ENCODE data around the gene MASP2. TPM values are rescaled to one million over a fixed set of nuclear protein-coding genes. Genes with fewer than 3 reads are reported as not detected.
"Not testable (repeated sequence)": the region's sequence is repeated elsewhere in the genome, so short reads cannot be mapped to it uniquely, and the experiment has no call there.

The MASP2 gene
- total RNA-seq, 6 experiments from 2014 or later = 144 to 222 (median 185) TPM

DNA sequence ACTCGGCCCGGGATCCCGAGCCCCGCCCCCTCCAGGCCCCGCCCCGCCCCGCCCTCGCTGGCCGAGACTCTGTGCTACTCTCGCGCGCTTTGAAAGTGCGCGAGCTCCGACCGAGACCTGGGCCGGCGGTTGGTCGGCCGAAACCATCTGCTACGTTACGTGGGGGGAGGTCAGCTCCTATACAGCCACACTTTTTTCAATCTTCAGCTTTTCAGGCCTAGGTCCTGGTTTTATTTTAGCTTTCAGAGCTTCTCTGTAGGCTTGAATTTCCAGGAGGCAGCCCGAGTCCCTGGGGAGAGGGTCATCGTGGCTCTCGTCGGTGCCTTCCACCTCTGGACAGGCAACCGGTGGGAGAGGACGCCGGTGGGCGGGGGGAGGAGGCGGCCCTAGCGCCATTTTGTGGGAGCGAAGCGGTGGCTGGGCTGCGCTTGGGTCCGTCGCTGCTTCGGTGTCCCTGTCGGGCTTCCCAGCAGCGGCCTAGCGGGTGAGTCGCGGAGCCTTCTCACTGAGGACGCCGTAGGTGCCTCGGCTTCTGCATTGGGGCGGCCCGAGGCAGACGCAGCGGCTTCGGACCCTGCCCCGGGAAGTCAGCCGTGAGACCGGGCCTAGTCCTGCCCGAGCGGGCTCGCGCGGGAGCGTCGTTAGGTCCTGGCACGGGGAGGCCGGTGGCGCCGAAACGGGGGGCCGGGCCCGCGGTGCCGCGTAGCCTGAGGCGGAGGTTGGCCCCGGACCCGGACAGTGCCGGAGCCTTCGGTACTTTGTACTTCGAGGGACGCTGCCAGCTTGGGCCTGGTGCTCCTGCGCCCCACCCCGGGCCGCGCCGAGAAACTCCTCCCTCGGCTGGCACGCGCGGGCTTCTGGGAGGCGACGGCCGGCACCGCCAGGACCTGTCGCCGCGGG is 34.5 kb downstream of the MASP2 start, which contains the start of gene TARDBP:
TSS of gene TARDBP (plus strand) at position 395 of the 900 bp plus-strand sequence. CDS start 1,074 bp downstream, outside the sequence.
- Histone ChIP-seq H3K4me3 (peak within 1 kb of the TSS; percentile 96 to 99 (median 99)), H3K27ac (peak within 1 kb of the TSS; percentile 89 to 96 (median 95)), H3K36me3 (peaks cover 0 to 39% (median 25%) of the 10 kb centered on the region in 4 donors), H3K27me3 (no peaks in the 10 kb centered on the region), H3K9me3 (no peaks in the 10 kb centered on the region), H3K4me1 (peaks cover 0 to 21% (median 7%) of the 10 kb centered on the region in 4 donors)
- peak; percentile 92 for TF ChIP-seq POLR2A (IDR thresholded peaks at IDR 0.05)
- TF ChIP-seq, protein P1, sequence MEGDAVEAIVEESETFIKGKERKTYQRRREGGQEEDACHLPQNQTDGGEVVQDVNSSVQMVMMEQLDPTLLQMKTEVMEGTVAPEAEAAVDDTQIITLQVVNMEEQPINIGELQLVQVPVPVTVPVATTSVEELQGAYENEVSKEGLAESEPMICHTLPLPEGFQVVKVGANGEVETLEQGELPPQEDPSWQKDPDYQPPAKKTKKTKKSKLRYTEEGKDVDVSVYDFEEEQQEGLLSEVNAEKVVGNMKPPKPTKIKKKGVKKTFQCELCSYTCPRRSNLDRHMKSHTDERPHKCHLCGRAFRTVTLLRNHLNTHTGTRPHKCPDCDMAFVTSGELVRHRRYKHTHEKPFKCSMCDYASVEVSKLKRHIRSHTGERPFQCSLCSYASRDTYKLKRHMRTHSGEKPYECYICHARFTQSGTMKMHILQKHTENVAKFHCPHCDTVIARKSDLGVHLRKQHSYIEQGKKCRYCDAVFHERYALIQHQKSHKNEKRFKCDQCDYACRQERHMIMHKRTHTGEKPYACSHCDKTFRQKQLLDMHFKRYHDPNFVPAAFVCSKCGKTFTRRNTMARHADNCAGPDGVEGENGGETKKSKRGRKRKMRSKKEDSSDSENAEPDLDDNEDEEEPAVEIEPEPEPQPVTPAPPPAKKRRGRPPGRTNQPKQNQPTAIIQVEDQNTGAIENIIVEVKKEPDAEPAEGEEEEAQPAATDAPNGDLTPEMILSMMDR (IDR thresholded peaks at IDR 0.05) = no peak
- DNase-seq (peak; percentile 90 to 92 (median 91)), ATAC-seq (peak; percentile 94 to 95 (median 94))
- 0% methylated on average over 12 of the region's 94 CpGs for WGBS (ENCODE audit: insufficient coverage, low coverage, low lambda C conversion rate, missing lambda C conversion rate)
- intact Hi-C loops (cut with DNase I) = no loop called here

DNA sequence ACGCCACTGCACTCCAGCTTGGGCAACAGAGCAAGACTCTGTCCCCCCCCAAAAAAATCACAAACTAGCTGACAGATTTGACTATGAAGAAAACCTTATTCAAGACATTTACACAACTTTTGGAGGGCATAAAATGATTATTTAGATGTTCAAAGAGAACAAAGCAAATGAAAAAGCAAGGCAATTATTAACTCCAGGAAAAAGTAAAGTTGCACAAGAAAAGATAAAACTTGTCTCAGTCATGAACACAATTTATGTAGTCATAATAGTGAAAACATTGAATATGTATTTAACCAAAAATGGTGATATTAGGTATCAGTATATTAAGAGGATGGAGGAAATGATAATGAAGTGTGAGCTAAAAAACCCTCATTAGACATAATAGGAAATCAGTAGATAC is 46.5 kb downstream of the MASP2 start:
- no peak overlapping the region for H3K4me3 ChIP-seq
- ATAC-seq = no peak
- no peaks in the 10 kb centered on the region for H3K9me3 ChIP-seq
- H3K27me3 ChIP-seq = no peaks in the 10 kb centered on the region
- WGBS (ENCODE audit: insufficient coverage, low coverage, low lambda C conversion rate, missing lambda C conversion rate) = 100% methylated on average over 1 of the region's 1 CpG
- intact Hi-C loops (cut with DNase I) = no loop called here
- TF ChIP-seq POLR2A (IDR thresholded peaks at IDR 0.05) = no peak
- TF ChIP-seq, protein P1 (IDR thresholded peaks at IDR 0.05) = no peak
- H3K27ac ChIP-seq = no peak overlapping the region
- H3K36me3 ChIP-seq = no peaks in the 10 kb centered on the region
- no peaks in the 10 kb centered on the region for H3K4me1 ChIP-seq
- no peak for DNase-seq

GRCh38 chr1:10996100-10996499 is 50.9 kb downstream of the MASP2 start:
- H3K4me3 ChIP-seq = no peak overlapping the region
- H3K27ac ChIP-seq = no peak overlapping the region
- 82% methylated on average over 3 of the region's 3 CpGs for WGBS (ENCODE audit: insufficient coverage, low coverage, low lambda C conversion rate, missing lambda C conversion rate)
- TF ChIP-seq, protein P1 (IDR thresholded peaks at IDR 0.05) = no peak
- TF ChIP-seq POLR2A (IDR thresholded peaks at IDR 0.05) = no peak
- ATAC-seq (no peak), DNase-seq (no peak)
- intact Hi-C loops (cut with DNase I) = no loop called here
- H3K27me3 ChIP-seq = no peaks in the 10 kb centered on the region
- H3K36me3 ChIP-seq = no peaks in the 10 kb centered on the region
- no peaks in the 10 kb centered on the region for H3K4me1 ChIP-seq
- H3K9me3 ChIP-seq = no peaks in the 10 kb centered on the region

- H3K9me3 ChIP-seq = no peaks in the 10 kb centered on the region
- intact Hi-C loops (cut with DNase I) = no loop called here
- TF ChIP-seq, protein P1 (IDR thresholded peaks at IDR 0.05) = no peak
- TF ChIP-seq POLR2A (IDR thresholded peaks at IDR 0.05) = no peak
- H3K27me3 ChIP-seq = no peaks in the 10 kb centered on the region
- H3K36me3 ChIP-seq = no peaks in the 10 kb centered on the region
- no peak overlapping the region for H3K27ac ChIP-seq
- ATAC-seq (no peak), DNase-seq (no peak)
- no peaks in the 10 kb centered on the region for H3K4me1 ChIP-seq
- no peak overlapping the region for H3K4me3 ChIP-seq
- 86% methylated on average over 3 of the region's 4 CpGs for WGBS (ENCODE audit: insufficient coverage, low coverage, low lambda C conversion rate, missing lambda C conversion rate)
These were observed 54.2 kb downstream of the MASP2 start for GRCh38 chr1:10992864-10993263.

GRCh38 chr1:10992004-10992403 is 55.0 kb downstream of the MASP2 start:
- H3K36me3 ChIP-seq; H3K27me3 ChIP-seq; ATAC-seq; H3K4me3 ChIP-seq; H3K4me1 ChIP-seq; H3K9me3 ChIP-seq; DNase-seq; intact Hi-C loops (cut with DNase I); H3K27ac ChIP-seq: not testable (repeated sequence)
- WGBS (ENCODE audit: insufficient coverage, low coverage, low lambda C conversion rate, missing lambda C conversion rate) = 91% methylated on average over 2 of the region's 2 CpGs
